Activated CD4-positive, alpha-beta T cell treated with anti-CD3 and anti-CD28 coated beads, Interleukin-2, amount 50 U/mL, for 16 hours (primary cell): Measurements from ENCODE around the gene CFAP68.

Experiments
- DNase-seq: peaks from one replicate; pipeline ENCODE4 v3.0.0-alpha.2; 2020

Gene CFAP68, protein sequence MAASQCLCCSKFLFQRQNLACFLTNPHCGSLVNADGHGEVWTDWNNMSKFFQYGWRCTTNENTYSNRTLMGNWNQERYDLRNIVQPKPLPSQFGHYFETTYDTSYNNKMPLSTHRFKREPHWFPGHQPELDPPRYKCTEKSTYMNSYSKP

DNA sequence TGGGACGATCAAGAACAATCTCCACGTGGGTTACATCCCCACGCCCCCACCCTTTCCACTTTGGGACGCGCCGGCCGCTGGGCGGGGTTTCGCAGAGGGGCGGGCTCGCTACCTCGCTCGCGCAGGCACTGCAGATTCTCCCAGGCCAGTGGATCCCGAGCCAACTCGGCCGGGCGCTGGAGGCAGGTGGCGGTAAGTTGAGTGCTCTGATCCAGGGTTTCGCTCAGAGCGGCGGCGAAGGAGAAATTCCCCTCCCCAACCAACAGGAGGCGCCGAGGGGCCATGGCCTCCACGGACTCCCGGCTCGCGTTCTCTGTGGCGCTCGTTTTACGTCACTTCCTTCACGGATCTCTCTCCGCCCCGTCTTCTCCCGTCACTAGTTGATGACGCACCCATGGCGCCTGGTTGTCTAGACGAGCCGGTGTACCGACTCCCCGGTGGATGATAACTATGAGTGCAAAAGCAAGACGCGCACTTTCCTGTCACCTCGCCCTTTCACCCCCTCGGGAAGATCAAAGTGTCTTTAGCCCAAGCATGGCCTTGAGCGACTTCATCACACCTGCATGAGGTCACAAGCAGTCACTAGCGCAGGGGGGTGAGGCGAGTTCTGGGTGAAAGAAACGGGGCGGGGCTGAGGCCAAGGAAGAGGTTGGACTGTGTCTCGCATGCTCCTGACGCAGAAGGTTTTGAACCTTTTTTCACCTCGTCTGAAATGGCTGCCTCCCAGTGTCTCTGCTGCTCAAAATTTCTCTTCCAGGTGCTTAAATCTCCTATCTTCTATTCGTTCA, at the start of gene CFAP68, which contains the start of gene FDXACB1:
TSS of gene CFAP68 (plus strand) at position 693 of the 788 bp plus-strand sequence. CDS start at position 713, 20 bp downstream.
TSS of gene FDXACB1 (minus strand) at position 317 of the 788 bp plus-strand sequence. CDS start at position 284, 33 bp downstream.
- DNase-seq, result peak; percentile 97

DNA sequence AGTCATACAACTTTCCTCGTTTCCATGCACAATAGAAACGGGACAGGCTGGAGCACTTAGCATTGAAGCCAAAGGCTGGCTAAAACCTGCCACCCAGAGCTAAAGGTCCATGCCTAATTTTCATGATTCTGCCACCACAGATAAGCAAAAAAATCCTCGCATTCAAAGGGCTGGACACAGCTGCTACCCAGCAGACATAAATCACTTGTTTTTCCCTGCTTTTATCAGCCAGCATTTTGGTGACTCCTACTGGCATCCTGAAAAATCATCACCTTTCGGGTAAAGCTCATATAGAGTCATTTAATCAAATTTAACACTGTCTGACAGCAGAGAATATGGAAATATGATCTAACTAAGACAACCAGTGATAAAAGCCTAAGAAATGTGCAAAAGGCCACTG, 45.8 kb upstream of the CFAP68 start:
- no peak for DNase-seq

GRCh38 chr11:111834432-111835163, 44.7 kb upstream of the CFAP68 start:
- no peak for DNase-seq

GRCh38 chr11:111835665-111836064, 43.7 kb upstream of the CFAP68 start:
- no peak for DNase-seq

DNA sequence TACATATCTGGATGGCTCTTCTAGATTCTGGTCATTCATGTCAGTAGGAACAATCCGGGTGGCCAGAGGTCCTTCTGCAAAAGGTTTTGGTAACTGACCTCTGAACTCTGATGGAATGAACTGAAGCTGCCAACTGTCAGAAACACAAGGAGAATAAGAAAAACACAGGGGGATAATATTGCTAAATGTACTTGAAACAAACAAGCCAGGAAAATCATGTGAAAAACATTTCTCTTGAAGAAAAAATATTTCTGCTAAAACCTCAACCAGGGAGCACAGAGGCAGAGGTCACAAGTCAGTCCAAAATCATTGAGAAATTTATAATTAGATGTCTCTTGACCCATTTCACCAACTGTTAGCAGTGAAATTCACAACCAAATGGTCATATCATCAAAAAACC, 43.2 kb upstream of the CFAP68 start:
- no peak for DNase-seq

GRCh38 chr11:111836721-111837120, 42.6 kb upstream of the CFAP68 start:
- DNase-seq, result peak; percentile 13

DNA sequence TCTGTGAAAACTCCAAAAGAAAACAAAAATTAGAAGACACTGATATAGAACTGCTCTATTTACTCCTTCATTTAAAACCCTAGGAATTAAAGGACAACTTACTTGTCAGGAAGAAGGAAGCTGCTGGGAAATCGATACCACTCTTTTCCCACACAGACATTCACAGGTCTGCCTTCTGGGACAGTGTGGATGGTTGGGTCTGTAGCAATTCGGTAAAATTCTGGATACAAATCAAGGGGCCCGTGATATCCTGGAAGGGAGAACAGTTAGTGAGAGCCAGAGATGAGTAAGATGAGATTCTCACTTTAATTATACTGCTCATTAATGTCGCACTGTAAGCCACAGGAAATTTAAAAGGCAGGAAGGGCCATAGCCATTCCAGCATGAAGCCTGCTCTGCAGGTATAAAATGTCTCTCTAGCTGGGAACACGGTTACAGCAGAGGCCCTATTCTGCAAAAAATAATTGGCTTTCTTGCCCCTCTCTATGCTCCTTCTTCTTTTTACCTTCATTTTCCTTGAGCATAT, 41.9 kb upstream of the CFAP68 start:
- no peak for DNase-seq

- no peak for DNase-seq
These were observed 41.3 kb upstream of the CFAP68 start for GRCh38 chr11:111838054-111838453.

DNA sequence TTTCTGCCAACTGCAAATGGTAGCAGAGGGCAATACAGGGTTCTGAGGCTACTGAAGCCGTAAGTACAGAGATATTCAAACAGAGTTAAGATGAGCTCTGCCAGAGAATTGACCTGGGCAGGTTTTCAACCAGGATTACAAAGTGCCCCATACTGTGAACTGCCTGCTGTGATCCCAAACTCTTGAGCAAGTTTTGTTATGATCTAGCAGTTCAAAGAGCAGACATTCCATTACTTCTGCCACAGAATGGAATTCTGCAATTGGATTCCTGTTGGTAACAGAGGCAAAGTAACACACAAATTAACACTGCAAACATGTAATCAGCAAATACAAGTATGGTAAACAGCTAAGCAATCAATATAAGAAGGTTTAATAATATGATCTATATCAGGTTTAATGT, 39.2 kb upstream of the CFAP68 start:
- no peak for DNase-seq

DNA sequence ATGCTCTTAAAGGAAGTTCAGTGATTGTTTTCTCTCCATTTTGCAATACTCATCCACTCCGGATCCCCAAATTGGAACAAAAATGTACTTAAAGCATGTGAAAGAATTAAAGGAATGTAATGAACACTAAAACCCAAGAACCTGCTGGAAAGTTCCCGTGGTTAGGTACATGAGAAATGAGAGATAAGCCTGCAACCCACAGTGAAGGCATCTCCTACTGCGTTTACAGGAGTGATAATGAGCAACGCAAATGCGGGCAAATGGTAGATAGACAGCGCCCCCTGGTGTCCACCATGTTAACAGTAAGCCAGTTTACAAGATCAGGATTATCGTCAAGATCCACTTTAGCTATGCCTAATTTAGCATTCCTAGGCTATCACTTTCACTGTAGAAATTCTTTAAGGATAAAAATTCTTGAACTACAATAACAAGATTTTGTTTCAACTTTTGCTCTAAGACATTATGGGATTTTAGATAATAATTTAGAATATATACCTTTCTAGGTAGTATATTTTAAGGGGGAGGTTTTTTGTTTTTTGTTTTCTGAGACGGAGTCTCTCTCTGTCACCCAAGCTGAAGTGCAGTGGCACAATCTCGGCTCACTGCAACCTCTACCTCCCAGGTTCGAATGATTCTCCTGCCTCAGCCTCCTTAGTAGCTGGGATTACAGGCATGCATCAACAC, 37.8 kb upstream of the CFAP68 start:
- peak; percentile 83 for DNase-seq

- no peak for DNase-seq
These were observed 35.7 kb upstream of the CFAP68 start for GRCh38 chr11:111843661-111844060.

GRCh38 chr11:111845276-111846028, 33.9 kb upstream of the CFAP68 start:
- no peak for DNase-seq

DNA sequence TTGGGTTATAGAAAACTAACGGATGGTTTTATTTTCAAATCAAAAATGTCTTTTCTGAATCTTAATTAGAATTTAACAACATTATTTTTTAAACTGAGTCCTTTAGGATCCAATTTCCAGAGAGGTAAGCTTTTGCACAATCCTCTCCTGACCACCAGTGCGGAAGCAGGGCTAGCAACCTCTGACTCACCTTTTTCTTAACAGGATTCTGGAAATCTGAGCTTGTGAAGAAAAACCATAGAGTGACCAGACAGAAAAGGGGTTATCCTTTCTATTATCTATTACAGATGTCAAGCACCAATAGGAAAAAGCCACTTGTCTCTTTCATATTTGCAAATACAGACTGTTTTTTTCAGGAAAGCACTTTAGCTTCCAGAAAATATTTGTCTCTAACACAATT, 33.3 kb upstream of the CFAP68 start:
- DNase-seq, result no peak

GRCh38 chr11:111846636-111847035, 32.7 kb upstream of the CFAP68 start:
- DNase-seq, result no peak

GRCh38 chr11:111849631-111850030, 29.7 kb upstream of the CFAP68 start:
- no peak for DNase-seq

- DNase-seq, result no peak
These were observed 28.3 kb upstream of the CFAP68 start for GRCh38 chr11:111851067-111851466.

GRCh38 chr11:111851636-111852035, 27.7 kb upstream of the CFAP68 start:
- no peak for DNase-seq

DNA sequence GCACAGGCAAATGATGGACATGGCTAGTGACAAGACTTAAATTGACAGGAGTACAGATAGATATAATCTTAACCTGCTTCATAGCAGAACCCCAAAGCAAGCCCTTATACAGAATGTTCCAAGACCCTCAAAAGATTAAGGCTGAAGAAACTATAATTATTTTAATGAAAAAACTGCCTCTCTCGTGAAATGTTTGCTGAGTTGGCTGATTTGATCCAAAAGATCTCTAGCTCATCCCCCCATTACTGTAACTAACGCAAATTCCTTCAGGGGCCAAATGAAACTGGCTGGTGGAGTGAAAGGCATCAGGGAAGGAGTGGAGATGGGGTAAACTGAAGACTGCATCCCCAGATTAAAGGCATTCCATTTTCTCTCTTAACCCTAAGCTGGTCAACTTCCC, 27.2 kb upstream of the CFAP68 start:
- no peak for DNase-seq

DNA sequence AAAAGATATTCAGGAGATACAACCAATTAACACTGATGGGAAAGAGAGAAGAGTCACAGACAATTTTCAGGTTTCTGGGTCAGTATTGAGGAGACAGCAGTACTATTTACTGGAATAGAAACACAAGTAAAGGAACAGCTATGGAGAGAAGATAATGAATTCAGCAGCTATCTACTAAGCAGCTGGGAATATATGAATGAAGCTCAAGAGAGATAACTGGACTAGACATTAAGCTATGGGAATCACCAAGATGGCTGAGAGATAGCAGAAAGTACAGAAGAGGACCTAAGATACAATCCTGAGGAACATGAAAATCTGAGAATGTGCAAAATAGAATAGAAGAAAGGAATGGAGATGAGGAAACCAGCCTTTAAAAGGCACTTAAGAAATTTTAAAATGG, 23.8 kb upstream of the CFAP68 start:
- DNase-seq, result no peak

DNA sequence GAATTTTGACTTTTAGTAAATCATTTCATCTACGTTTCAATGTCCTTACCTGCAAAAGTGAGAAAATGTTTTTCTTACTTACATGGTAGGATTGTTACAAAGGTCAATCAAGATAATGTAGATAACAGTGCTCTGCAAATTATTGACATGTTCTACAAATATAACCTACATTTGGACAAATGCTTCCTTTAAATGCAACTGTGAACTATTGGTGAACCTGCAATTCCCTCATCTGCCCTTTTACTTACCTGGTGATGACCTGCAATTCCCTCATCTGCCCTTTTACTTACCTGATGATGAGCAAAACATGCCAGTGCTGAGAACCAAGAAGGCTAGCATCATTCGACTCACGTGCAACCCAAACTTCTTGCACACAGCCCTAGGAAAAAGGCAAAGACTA, 19.1 kb upstream of the CFAP68 start:
- no peak for DNase-seq

DNA sequence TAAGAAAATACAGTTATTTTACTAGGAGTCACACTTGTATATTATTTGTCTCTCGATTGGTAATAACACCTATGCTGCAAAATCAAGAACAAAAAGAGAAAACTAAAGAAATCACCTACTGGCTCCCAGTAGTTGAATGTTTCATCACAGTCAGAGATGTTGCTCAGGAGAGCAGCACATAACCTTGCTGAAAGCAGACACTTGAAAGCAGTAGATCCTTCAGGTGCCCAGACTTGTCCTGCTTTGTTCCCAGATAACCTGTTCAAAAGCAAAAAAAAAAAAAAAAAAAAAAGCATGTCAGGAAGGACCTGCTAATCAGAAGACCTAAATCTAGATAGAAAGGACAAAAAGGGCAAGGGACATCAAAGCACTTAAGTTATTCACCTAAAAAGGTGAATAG, 9.2 kb upstream of the CFAP68 start:
- DNase-seq, result no peak

DNA sequence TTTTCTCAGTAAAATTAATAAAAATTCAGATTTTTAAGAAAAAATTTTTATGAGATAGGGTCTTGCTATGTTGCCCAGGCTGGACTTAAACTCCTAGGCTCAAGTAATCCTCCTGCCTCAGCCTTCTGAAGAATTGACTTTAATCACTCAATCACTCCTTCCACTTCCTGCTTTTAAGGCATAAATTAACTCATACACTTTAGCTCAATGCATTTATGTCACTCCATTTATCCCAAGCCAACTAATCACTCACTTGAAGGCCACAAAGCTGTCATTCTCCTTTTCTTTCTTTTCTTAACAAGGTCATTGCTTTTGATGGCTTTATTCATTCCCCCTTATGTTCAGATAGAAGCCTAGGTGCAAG, 8.8 kb upstream of the CFAP68 start:
- DNase-seq, result no peak
